ENCODE results near the gene BICD2.
A peak's percentile ranks its signal among the peaks of the same experiment; 100 is the strongest.

BICD2 gene

DNA sequence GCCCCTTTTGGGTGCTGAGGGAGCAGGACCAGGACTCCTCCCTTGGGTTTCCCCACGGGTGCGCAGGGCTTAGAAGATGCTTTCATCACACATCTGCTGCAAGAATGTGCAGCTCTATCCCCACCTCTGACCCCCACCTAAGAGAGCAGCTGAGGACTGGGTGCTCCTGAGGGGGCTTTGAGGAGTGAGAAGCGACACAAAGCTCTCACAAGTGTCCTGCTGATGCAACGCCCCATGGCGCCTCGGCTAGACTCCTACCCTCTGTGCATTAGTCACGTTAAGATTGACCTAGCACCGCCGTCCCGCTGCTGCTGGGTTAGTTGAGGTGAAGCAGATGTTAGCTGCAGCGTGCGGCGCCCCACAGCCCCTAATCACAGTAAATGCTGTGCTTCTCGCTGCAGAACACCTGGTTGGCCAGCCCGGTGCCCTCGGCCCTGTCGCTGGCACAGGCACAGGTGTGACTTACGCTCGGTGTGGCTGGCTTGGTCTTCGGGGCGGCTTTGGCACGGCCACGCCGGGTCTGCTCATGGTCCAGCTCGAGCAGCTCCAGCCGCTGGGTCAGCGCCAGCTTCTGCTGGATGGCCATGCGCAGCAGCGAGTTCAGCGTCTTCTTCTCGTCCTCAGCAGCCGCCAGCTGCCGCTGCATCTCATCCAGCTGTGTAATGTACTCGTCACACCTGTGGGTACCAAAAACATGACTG, 49.7 kb downstream of the BICD2 start:
- no peak for DNase-seq (ENCODE audit: low read depth in 2 of 2)

DNA sequence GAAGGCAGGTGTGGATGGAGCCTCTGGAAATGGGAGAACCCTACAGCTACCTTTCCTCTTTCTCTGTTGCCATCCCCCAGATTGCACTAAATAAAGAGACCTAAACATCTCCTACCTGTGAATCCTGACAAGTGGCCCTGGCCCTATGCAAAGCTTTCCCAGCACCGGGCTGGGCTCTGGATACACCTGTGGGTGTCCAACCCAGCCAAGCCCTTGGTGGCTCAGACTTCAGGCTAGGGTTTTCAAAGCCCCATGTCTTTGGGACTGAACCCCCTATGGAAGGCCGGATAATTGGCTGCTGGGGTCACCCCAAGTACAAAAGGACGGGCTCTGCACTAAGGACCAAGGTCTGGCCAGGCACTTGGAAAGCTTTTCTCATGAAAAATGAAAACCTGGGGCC, 50.6 kb downstream of the BICD2 start:
- no peak for DNase-seq (ENCODE audit: low read depth in 2 of 2)

DNA sequence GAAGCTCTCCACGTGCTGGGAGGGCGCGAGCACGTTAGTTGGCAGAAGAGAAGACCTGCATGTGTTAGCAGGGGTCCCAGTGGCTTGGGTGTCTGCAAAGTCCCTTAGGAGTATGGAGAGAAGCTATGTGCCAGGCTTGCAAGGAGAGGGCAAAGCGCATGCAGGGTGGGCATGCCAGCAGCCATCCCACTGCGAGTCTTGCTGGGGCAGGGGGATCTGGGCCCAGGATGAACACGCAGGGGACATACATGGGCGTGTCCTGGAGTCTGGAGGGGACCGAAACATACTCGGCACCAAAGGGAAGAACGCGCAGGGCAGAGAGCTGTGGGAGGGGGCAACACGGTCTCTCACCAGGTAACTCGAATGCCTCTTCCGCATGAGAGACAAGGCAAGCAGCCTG, 51.1 kb downstream of the BICD2 start:
- DNase-seq (ENCODE audit: low read depth in 2 of 2), result no peak

DNA sequence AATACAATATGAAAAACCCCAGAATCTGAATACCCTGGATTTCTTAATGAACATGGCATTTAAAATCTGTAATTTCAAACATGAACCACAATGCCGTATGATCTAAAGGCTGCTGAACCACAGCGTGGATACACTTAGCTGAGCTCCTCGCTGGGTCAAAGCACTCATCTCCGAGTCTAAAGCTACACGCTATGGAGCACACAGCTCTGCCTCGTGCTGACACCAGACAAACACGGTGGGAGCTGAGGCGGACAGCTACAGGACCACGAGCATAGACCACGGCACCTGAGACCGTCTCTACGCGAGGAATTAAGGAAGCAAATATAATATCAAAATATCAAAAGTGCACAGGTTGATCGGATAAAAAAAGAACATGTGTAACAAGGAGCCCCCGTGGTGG, 51.9 kb downstream of the BICD2 start:
- no peak for DNase-seq (ENCODE audit: low read depth in 2 of 2)

DNA sequence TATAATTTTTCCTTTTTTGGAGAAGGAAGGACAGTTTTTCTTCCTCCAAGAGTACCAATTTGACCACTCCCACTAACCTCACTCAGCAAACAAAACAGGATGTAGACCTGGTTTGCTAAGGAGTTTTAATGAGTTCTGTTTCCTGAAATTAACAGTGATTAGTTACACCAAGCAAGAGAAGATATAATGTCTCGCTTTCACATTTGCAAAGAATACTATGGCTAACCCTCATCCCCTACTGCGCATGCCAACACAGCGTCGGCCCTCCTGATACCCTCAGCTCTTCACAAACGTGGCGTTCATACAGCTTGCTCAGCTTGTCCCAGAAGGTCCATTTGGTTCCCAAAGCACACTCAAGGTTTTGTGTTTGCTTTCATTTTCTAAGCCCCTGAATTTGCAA, 52.8 kb downstream of the BICD2 start:
- no peak for DNase-seq (ENCODE audit: low read depth in 2 of 2)

DNA sequence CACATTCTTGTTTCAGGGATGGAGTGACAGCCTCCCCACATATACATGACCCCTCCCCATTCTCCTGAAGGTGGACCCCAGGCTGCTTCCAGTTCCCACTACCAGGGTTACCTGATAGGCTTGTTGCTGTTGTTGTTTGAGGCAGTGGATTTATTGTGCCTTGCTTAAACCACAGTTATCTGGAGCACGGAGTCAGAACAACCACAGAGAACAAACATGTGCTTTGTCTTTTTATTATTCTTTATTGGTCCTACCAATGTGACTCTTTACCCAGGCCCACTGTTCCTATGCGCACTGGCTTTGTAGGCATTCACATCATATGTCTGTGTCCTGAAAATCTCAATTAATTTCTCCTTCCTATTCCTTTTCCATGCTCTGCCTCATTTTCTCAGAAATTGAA, 53.5 kb downstream of the BICD2 start:
- no peak for DNase-seq (ENCODE audit: low read depth in 2 of 2)

DNA sequence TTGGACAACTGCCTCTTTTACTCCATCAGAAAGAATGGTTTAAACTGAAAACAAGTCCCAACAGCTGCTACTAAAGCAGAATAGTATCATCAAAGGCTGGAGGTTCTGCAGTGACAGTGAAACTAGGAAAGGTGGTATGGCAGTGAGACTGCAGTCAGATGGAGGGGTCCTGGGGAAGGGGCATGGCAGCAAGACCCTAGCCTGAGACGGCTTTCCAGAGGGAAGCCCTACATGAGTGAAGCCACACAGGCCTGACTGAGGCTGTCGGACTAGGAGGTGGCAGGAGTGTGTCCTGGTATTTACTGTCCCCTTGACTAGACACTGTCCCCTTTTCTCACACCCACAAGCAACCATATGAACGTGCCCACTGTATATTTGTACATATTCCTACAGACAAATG, 54.3 kb downstream of the BICD2 start:
- no peak for DNase-seq (ENCODE audit: low read depth in 2 of 2)

DNA sequence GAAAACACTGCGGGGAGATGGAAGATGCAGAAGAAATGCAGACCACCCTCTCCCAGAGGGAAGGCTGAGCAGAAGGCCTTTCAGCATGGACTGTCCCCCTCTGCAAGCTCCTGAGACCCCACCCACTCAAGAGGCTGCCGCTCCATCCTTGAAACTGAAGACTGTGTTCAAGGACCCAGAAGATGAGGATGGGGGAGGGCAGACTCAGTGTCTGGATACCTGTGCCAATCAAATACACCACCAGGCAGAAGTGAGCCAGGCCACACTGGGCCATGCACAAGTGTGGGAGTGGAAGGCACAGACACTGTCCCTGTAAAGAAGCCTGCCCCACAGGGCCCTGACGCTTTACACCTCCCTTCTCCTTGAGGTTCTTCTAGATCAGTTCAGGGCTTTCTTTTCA, 54.7 kb downstream of the BICD2 start:
- DNase-seq (ENCODE audit: low read depth in 2 of 2), result no peak

DNA sequence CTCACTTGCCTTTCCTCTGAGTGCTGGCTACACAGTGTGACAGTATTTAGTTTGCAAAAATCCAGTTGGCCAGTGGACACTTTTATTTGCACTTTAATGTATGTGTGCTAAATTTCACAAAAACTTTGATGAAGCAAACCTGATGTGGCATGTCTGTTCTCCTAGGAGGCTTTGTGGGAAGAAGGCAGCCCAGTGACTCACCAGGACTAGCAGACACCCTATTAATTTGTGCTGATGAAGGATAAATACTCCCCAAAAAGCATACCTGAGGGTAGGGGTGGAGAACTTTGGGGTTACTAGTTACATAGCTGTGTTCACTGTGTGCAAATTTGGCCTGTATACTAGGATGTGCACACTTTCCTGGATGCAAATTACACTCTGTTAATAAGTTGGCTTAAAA, 55.4 kb downstream of the BICD2 start:
- no peak for DNase-seq (ENCODE audit: low read depth in 2 of 2)

DNA sequence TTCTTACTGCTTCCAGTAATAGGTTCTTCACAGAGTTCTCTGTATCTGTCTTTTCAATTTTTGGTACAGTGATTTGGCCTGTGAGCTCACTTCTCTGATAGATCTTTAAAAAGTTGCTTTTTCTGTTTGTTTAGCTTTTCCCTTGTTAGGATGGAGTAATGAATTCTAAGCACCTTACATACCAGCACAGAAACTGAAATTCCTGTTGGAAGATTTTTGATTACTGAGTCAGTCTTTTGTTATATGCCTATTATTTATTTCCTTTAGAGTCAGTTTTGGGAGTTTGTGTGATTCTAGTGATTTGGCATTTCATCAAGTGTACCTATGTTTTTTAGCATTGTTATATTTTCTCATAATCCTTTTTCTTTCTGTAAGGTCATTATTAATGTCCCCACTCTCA, 57.1 kb downstream of the BICD2 start:
- no peak for DNase-seq (ENCODE audit: low read depth in 2 of 2)

DNA sequence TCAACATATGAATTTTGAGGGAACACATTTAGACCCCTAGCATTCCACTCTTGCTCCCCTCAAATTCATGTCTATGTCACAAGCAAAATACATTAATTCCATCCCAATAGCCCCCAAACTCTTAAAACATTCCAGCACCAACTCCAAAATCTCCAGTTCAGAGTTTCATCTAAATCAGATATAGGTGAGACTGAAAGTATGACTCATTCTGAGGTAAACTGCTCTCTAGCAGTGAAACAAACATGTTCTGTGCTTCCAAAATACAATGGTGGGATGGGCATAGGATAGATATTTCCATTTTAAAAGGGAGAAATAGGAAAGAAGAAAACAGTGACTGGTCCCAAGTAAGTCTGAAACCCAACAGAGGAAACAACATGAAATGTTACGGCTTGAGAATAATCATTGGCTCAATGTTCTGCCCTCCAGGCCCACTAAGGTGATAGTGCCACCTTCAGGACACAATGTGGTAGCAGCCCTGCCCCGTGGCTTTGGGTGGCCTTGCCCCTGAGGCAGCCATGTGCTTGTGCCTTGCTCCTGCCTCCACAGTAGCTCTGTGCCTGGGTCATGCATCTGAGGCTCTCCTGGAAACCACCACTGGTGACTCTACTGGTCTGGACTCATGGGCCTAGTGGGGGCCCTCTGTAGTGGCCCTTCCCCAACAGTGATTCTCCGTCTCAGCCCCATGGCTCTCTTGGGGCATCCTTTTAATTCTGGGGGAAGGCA, 58.3 kb downstream of the BICD2 start:
- DNase-seq (ENCODE audit: low read depth in 2 of 2), result no peak

DNA sequence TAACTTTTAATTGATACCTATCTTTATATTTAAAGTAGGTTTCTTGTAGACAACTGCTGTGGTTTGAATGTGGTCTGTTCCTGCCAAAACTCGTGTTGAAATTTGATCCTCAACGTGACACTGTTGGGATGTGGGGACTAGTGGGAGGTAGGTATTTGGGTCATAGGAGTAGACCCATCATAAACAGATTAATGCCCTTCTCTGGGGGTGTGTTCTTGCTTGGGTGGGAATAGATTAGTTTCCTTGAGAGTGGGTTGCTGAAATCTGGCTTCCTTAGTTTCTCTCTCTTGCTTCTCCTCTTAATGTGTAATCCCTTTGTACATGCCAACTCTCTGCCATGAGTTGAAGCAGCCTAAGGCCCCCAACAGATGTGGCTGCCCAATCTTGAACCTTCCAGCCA, 60.1 kb downstream of the BICD2 start:
- DNase-seq (ENCODE audit: low read depth in 2 of 2), result no peak

DNA sequence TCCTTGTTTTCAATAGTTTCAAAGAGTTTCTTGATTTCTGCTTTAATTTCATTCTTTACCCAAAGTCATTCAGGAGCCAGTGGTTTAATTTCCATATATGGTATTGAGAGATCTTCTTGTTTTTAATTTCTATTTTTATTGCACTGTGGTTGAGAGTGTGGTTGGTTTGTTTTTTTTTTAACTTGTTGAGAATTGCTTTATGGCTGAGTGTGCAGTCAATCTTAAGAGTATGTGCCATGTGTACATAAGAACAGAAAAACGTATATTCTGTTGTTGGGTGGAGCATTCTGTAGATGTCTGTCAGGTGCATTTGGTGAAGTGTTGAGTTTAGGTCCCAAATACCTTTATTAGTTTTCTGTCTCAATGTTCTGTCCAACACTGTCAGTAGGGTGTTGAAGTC, 68.0 kb downstream of the BICD2 start:
- DNase-seq (ENCODE audit: low read depth in 2 of 2), result no peak

DNA sequence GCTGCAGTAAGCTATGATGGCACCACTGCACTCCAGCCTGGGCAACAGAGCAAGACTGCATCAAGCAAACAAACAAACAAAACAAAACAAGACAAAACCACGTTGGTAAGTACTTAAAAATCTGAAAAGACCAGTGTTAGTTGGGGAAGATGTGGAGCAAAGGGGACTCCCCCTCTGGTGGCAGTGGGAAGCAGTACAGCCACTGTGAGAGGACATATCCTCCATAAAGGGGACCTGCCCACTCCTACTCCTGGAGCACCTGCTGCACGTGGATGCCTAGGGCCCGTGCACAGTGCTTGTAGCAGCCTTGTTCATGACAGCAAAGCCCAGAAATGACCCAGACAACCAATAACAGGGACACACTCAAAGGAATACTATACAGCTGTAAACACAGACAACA, 77.7 kb downstream of the BICD2 start:
- DNase-seq (ENCODE audit: low read depth in 2 of 2), result no peak

DNA sequence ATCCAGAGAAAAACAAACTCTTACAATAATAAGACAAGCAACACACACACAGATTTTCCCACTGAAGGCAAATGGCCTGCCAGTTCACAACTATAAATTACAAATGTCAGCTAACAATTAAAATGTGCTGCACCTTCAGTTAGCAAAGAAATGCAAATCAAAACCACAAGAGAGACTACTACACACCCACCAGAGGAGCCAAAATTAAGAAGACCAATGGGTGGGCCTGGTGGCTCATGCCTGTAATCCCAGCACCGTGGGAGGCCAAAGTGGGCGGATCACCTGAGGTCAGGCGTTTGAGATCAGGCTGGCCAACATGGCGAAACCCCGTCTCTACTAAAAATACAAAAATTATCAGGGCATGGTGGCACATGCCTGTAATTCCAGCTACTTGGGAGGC, 79.6 kb downstream of the BICD2 start:
- no peak for DNase-seq (ENCODE audit: low read depth in 2 of 2)

DNA sequence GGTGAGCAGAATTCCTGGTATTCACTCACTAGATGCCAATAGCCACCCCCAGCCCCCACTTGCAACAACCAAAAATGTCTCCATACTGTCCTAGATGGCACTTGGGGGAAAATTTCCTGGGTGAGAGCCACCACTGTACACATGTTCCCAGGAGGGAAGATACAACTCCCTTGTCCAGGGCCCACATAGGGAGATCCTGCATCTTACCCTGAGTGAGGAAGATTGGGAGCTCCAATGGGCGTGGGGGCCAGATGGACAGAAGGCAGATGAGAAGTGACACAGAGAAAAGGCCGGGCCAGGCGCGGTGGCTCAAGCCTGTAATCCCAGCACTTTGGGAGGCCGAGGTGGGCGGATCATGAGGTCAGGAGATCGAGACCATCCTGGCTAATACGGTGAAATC, 82.4 kb downstream of the BICD2 start:
- DNase-seq (ENCODE audit: low read depth in 2 of 2), result no peak

DNA sequence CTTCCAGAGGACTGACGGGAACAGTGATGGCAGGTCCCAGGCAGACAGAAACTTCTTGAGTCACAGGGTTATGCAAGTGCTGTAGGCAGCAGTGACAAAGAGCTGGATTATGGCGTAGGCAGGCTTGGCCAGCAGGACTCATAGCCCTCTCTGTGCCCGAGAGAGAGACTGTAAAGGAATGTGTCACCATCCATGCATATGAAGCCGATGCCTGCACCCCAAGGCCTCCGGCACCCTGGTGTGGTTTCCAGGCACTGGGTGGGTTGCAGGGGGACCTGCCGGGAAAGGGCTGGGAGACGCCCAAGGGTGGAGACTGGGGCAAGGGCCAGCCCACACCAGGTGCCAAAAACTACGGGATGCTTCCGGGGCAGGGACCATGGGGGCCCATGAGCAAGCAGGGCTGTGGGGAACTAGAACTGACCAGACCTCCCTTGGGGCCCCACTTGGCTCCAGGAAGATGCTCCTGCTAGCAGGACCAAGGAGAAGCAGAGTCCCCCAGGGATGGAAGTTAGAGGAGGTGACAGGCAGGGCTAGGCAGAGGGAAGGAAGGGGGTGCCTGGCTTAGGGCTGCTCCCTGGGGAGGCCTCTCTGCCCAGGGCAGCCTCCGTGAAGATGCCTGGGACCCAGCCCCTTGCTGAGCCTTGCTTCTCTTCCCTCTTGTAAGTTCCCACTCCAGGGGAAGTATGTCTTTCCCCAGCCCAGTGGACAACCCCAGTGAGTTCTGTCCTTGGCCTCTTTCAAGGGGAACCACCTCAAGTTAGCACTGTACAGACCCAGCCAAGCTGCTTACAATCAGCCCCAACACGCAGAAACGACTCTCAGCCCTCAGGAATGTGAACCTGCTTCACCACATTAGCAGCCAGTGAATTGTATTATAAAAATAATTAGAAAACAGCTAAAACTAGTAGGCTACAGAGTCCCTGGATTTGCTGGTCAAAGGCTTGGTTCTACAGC, 84.2 kb downstream of the BICD2 start:
- no peak for DNase-seq (ENCODE audit: low read depth in 2 of 2)

DNA sequence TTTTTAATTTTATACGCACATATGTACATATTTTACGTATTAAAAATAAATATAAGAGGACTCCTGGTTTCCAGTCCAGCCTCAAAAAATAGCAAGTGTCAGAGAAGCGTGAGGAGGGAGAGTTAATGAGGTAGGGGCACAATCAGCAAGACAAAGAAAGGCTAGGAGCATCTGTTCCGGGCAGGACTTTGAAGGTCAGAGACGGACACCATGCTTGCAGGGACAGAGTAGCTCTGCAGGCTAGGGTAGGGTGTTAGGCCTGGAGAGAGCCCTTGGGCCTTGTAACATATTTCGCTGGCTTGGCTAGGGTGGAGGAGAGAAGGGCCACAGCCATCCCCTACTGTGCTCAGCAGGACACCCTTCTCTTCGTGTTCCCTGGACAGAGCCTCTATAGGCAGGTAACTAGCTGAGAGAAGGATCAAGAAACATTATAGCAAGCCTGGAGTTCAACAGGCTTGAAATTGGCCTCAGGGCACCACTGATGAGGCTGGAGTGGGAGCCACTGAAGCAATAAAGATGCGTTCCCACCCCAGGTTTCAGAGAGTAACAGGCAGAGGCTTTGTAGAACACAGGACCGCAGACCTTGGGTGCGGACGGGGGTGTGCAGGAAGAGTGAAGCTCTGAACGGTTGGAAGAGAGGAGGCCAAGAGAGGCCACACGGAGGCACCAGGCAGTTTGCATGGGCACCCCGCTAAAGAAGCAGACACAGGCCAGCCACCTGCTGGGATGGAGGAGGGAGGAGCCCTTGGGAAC, 85.0 kb downstream of the BICD2 start:
- DNase-seq (ENCODE audit: low read depth in 2 of 2), result no peak

DNA sequence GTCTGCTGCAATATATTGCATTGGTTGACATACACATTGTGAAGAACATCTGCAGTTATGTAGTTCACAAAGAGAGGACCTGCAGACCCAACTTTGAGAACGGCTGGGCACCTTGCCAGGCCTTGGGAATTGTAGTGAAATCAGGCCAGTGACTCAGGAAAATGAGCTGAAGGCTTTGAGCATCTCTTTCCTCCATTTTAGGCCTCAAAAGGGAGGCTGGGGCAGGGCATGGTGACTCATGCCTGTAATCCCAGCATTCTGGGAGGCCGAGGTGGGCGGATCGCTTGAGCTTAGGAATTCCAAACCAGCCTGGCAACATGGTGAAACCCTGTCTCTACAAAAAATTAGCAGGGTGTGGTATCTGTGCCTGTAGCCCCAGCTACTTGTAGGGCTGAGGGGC, 93.3 kb downstream of the BICD2 start:
- DNase-seq (ENCODE audit: low read depth in 2 of 2), result no peak

DNA sequence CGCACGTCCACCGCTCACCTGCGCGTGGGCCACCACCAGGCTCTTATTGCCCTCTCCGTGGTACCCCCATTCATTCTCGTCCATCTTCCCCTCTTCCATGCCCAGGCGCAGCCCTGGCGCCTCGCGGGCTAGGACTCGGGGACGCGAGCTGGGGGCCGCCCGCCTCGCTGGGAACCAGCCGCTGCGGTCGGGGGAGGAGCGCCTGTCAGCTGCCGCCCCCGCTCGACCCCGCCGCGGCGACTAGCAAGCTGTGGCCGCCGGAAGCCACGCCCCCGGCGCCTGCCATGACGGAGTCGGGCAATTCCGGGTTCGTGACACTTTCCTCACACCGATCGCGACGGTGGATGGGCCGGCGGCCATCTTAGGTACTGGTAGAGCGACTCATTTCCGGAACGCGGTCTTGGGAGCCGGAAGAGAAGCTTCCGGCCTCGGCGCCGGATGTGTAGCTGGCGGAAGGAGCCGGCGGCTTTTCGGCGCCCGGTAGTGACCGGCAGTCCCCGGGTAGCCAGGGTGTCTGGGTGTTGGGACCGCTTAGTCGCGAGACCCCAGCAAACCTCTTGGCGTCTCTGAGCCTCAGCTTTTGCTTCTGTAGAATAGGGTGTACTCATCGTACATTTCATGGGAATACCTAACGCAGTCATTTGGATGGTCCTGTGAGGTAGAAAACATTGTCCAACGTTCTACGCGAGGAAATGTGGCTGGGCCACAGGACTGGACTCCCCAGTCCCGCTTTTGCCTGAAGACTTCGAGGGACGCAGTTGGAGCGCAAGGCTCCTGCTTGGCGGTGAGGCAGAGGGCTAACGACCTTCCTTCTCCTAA, 94.5 kb downstream of the BICD2 start, which contains the start of gene IPPK:
Gene IPPK (minus strand): TSS at position 242 of the 819 bp plus-strand sequence. CDS start 143 bp downstream, at position 99.
- peak; percentile 96 to 97 for DNase-seq (ENCODE audit: low read depth in 2 of 2)

DNA sequence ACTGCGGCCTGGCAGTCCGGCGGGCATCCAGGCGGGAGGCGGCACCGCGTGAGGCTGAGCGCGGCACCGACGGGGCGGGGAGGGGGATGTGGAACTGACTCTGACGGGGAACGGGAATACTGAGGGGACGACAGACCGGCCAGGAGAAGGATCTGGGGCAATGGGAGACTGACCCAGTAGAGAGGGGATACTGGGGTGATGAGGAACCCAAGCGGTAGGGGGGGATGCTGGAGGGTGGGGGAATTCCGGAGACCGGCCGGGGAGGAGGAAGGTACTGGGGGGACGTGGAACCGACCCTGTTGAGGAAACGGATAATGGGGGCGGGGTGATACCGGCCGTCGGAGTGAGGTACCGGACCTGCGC, 95.1 kb downstream of the BICD2 start:
- DNase-seq (ENCODE audit: low read depth in 2 of 2), result peak; percentile 7 to 16
